ENCODE results near the gene TUBA4A. TPM values are rescaled to one million over a fixed set of nuclear protein-coding genes. Genes with fewer than 3 reads are reported as not detected.

Gene TUBA4A
- total and polyA plus RNA-seq, 7 donors = 291 to 707 (median 556) TPM

DNA sequence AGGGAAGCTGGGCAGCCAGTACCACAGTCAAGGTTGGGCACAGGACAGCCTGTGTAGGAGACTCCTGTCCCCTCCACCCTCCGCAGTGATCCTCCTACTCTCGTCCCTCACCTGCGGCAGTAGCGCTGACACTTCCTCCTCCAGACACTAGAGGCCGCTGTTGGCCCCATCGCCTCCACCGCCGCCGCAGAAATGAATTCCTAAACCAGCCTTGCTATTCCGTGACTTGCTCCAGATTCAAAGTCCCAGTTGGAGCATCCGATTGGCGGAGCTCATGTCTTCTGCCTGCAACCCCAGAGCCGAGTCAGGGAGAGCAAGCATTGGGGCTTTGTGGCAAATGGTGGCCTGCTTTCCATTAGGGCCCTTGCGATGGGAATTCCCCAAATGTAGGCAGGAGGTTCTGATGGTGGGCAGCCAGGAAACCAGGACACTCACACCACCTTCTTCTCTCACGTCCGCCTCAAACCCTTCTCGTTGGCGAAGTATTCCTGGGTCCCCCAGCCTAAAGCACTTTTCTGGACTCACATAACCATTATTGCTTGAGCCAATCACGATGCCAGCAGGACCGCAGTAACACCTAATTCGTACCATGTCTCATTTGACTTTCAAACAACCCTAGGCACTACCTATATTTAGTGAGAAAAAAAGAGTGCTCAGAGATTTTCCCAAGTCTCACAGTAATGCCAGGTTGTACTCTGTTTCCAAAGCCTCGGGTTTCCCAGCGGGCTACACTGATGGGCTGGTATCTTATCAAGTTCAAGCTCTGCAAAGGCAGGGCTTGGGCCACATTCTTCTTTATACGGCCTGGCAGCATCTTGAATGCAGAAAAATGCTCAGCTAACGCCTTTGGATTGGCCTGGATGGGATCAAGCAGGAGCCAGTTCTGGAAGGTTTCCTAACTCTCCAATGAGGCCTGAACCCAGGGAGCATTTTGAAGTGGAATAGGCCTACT, 24.3 kb upstream of the TUBA4A start:
- peaks cover 30% of the 10 kb centered on the region for H3K4me1 ChIP-seq
- no peaks in the 10 kb centered on the region for H3K27me3 ChIP-seq (ENCODE audit: insufficient read depth in 3 of 3, low read length in 2 of 3)
- TF ChIP-seq, protein P1, sequence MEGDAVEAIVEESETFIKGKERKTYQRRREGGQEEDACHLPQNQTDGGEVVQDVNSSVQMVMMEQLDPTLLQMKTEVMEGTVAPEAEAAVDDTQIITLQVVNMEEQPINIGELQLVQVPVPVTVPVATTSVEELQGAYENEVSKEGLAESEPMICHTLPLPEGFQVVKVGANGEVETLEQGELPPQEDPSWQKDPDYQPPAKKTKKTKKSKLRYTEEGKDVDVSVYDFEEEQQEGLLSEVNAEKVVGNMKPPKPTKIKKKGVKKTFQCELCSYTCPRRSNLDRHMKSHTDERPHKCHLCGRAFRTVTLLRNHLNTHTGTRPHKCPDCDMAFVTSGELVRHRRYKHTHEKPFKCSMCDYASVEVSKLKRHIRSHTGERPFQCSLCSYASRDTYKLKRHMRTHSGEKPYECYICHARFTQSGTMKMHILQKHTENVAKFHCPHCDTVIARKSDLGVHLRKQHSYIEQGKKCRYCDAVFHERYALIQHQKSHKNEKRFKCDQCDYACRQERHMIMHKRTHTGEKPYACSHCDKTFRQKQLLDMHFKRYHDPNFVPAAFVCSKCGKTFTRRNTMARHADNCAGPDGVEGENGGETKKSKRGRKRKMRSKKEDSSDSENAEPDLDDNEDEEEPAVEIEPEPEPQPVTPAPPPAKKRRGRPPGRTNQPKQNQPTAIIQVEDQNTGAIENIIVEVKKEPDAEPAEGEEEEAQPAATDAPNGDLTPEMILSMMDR (IDR thresholded peaks at IDR 0.05) = peak; percentile 97
- no peaks in the 10 kb centered on the region for H3K9me3 ChIP-seq
- ATAC-seq (peak; percentile 29 to 60 (median 50)), DNase-seq (peak; percentile 75 to 85)
- peaks cover 0 to 30% of the 10 kb centered on the region in 2 donors for H3K36me3 ChIP-seq (ENCODE audit: insufficient read depth in 1 of 2, low read depth in 1 of 2)
- 24 to 28% (median 25%) methylated on average over 25 of the region's 25 CpGs for WGBS, 3 donors
- intact Hi-C loops (cut with DNase I) = loop anchor here in 1 of 2 donors (1.0 kb wide), 1 partner anchor 16 kb away; no protein-coding TSS in a partner anchor
- peak overlapping the region; percentile 98 for H3K27ac ChIP-seq
- H3K4me3 ChIP-seq = peak overlapping the region; percentile 92

DNA sequence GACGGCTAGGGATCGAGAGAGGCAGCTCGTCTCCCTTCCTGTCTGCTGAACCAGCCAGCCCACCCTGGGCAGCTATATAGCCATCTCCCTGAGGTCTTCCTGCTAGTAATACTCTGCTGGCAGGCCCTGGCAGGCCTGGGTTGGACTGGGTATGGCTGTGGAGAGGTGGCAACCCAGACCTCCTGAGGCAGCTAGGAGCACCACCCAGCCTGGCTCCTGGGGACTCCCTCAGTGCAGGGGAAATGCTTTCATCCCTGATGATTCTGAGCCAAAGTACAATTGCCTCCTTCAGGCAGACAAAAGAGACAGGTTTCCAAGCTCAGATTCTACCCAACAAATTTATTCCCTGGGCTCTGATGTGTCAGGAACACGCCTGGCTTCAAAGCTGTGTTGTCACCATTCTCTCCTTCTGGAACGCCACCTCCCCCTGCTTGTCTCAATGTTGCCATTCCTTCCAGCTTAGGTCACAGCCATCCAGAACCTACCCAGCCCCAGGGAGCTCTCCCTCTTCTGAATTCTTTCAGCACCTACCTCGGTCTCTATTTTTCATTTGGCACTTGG, 20.7 kb upstream of the TUBA4A start:
- Histone ChIP-seq H3K4me1 (peaks cover 16% of the 10 kb centered on the region), H3K4me3 (no peak overlapping the region), H3K27me3 (ENCODE audit: insufficient read depth in 3 of 3, low read length in 2 of 3) (no peaks in the 10 kb centered on the region), H3K27ac (peak overlapping the region; percentile 89), H3K36me3 (ENCODE audit: insufficient read depth in 1 of 2, low read depth in 1 of 2) (no peaks in the 10 kb centered on the region), H3K9me3 (no peaks in the 10 kb centered on the region)
- no peak for DNase-seq
- 13 to 26% (median 24%) methylated on average over 6 of the region's 6 CpGs for WGBS, 3 donors
- intact Hi-C loops (cut with DNase I) = no loop called here
- TF ChIP-seq, protein P1 (IDR thresholded peaks at IDR 0.05) = no peak
- ATAC-seq = peak; percentile 62 to 67 (median 64)

DNA sequence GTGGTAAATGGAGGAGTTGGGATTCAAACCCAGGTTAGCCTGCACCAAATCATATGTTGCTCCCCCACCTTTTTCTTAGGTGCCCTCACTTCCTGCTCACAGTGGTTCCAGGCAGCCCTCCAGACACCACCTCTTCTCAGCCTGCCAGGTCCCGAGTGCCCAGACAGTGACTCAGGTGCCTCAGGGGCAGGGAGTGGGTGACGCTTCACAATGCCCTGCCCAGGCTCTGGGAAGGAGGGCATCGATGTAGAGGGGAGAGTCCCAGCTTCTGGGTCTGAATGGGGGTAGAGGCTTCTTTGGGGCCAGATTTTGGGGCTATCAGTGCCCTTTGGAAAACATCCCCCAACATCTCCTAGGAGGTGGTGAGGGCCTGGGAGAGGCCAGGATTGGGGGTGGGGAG, 20.2 kb upstream of the TUBA4A start:
- WGBS, 3 donors = 34 to 81% (median 74%) methylated on average over 3 of the region's 3 CpGs
- TF ChIP-seq, protein P1 (IDR thresholded peaks at IDR 0.05) = no peak
- no peaks in the 10 kb centered on the region for H3K27me3 ChIP-seq (ENCODE audit: insufficient read depth in 3 of 3, low read length in 2 of 3)
- H3K4me3 ChIP-seq = no peak overlapping the region
- no peaks in the 10 kb centered on the region for H3K9me3 ChIP-seq
- peak; percentile 50 to 82 (median 74) for ATAC-seq
- peaks cover 16% of the 10 kb centered on the region for H3K4me1 ChIP-seq
- no peaks in the 10 kb centered on the region for H3K36me3 ChIP-seq (ENCODE audit: insufficient read depth in 1 of 2, low read depth in 1 of 2)
- intact Hi-C loops (cut with DNase I) = loop anchor here in 1 of 2 donors (2.0 kb wide), 1 partner anchor 19 kb away; no protein-coding TSS in a partner anchor
- DNase-seq = no peak
- peak overlapping the region; percentile 89 for H3K27ac ChIP-seq

DNA sequence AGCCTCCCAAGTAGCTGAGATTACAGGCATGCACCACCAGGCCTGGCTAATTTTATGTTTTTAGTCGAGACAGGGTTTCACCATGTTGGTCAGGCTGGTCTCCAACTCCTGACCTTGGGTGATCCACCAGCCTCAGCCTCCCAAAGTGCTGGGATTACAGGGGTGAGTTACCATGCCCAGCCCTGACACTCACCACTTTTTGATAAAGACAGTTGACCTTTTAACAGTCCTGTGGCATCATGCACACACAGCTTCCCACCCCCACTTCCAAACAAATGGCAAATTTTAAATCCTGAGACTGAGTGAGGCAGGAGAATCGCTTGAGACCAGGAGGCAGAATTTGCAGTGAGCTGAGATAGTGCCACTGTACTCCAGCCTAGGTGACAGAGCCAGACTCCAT, 19.3 kb upstream of the TUBA4A start:
- Histone ChIP-seq H3K9me3 (no peaks in the 10 kb centered on the region), H3K36me3 (ENCODE audit: insufficient read depth in 1 of 2, low read depth in 1 of 2) (no peaks in the 10 kb centered on the region), H3K4me1 (peaks cover 7% of the 10 kb centered on the region), H3K4me3 (no peak overlapping the region), H3K27ac (peak overlapping the region; percentile 89), H3K27me3 (ENCODE audit: insufficient read depth in 3 of 3, low read length in 2 of 3) (no peaks in the 10 kb centered on the region)
- DNase-seq (no peak), ATAC-seq (peak in 2 of 4 donors; percentile 19 to 20)
- WGBS, 3 donors = 53 to 79% (median 66%) methylated on average over 2 of the region's 2 CpGs
- intact Hi-C loops (cut with DNase I) = loop anchor here in 1 of 2 donors (2.0 kb wide), 1 partner anchor 18 kb away; no protein-coding TSS in a partner anchor
- TF ChIP-seq, protein P1 (IDR thresholded peaks at IDR 0.05) = no peak
